Left colon (tissue), 2 donors: Measurements from ENCODE around the gene DYSF. TPM values are rescaled to one million over a fixed set of nuclear protein-coding genes. Genes with fewer than 3 reads are reported as not detected.
A peak's percentile ranks its signal among the peaks of the same experiment; 100 is the strongest.
"Not testable (repeated sequence)": the region's sequence is repeated elsewhere in the genome, so short reads cannot be mapped to it uniquely, and the experiment has no call there.

Source experiments
- ATAC-seq: fragments of 200-7000 bp; cut with Tn5 transposase; one replicate; pipeline ENCODE4 v1.9.1; 2020; ENCODE audit warnings: mild to moderate bottlenecking, moderate library complexity
- DNase-seq, 2 donors: peaks; one replicate each; pipeline ENCODE4 v3.0.0-alpha.2; 2020
- intact Hi-C, 2 donors: fragments of 100-400 bp; cut with DNase I in 1 of 2; cut with micrococcal nuclease in 1 of 2; formaldehyde crosslinking; loops; one replicate each; pipeline versions ENCODE4 v1.11.2 to v1.14.0; 2022; cut with DNase I, micrococcal nuclease
- total RNA-seq, 2 donors: library from RNA; stranded (reverse); fragmentation: NEBNext Ultra II Directional; extraction: Animal tissue kit (Norgen Biotek cat#: 25700); gene quantifications; one replicate each; pipeline ENCODE4 v1.2.1, GENCODE V29; 2021
- donor health status: DM: no; HTN: no; CAD: no.
- donor health status: DM: yes; HTN: yes; CAD: no.

Gene DYSF
- total RNA-seq, 2 donors from 2014 or later, result 2.4 to 5.0 TPM

DNA sequence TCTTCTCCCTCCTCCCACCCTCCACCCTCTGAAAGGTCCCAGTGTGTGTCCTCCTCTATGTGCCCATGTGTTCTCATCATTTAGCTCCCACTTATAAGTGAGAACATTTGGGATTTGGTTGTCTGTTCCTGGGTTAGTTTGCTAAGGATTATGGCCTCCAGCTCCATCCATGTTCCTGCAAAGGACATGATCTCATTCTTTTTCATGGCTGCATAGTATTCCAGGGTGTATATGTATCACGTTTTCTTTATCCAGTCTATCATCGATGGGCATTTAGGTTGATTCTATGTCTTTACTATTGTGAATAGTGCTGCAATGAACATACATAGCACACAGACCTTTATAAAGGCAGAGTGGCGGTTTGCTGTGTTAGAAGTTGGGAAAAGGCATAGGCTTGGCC is 38.2 kb downstream of the DYSF start:
- DNase-seq, ATAC-seq, intact Hi-C loops: not testable (repeated sequence)

- no peak for DNase-seq
- ATAC-seq, result no peak
- intact Hi-C loops, result no loop called here
Measured at GRCh38 chr2:71492112-71492511, 38.8 kb downstream of the DYSF start.

DNA sequence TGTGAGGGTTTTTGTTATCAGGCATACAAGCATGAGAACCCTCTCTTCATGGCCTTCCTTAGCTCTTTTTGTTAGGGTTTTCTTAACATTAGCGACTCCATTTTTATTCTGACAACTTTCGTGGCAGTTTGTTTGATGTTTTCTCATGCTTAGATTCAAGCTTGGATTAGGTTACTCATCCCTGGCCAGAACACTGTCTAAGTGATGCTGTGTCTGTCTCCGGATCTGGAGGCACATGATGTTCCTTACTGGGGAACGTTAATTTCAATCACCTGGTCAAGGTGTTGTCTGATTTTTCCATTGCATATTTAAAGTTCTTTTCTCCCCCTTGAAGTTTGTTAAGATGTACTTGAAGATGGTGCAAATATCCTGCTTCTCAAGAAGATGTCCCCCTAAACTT is 40.7 kb downstream of the DYSF start:
- intact Hi-C loops, result no loop called here
- no peak for DNase-seq
- ATAC-seq, result no peak

GRCh38 chr2:71494523-71495155 is 41.3 kb downstream of the DYSF start:
- ATAC-seq, result no peak
- DNase-seq, result no peak
- intact Hi-C loops, result no loop called here

GRCh38 chr2:71496156-71496770 is 42.9 kb downstream of the DYSF start:
- ATAC-seq (no peak), DNase-seq (no peak)
- intact Hi-C loops, result no loop called here

DNA sequence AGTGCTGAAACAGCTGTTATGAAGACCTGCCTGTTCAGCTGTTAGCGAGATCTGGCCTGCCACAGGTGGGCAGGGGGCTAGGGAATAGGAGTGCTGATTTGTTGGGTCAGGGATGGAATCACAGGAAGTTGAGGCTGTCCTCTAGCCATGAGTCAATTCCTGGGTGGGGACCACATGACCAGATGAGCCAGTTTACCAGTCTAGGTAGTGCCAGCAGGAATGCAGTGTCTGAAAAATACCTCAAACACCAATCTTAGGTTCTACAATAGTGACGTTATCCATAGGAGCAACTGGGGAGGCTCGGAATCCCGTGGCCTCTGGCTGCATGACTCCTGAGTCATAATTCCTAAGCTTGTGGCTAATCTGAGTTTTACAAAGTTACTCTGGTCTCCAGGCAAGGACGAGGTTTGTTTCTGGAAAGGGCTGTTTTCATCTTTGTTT is 44.9 kb downstream of the DYSF start:
- intact Hi-C loops, result no loop called here
- ATAC-seq (no peak), DNase-seq (no peak)

DNA sequence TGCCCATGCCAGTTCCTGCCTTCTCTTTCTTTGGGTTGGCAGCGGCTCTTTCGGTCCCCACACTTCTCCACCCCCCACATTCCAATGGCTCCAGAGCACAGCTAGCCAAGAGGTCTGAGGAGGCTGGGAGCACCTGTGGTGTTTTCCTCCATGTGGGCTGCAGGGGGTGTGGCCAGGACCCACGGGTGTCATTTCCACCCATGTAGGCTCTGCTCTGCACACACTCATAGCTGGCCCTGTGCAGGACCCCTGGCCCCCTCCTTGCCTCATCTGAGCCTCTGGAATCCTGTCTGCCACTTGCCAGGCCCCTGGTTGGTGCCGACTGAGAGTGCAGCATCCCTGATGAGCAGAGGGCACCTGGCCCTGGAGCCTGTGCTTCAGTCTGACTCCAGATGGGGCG is 46.3 kb downstream of the DYSF start:
- no peak for DNase-seq
- intact Hi-C loops, result no loop called here

DNA sequence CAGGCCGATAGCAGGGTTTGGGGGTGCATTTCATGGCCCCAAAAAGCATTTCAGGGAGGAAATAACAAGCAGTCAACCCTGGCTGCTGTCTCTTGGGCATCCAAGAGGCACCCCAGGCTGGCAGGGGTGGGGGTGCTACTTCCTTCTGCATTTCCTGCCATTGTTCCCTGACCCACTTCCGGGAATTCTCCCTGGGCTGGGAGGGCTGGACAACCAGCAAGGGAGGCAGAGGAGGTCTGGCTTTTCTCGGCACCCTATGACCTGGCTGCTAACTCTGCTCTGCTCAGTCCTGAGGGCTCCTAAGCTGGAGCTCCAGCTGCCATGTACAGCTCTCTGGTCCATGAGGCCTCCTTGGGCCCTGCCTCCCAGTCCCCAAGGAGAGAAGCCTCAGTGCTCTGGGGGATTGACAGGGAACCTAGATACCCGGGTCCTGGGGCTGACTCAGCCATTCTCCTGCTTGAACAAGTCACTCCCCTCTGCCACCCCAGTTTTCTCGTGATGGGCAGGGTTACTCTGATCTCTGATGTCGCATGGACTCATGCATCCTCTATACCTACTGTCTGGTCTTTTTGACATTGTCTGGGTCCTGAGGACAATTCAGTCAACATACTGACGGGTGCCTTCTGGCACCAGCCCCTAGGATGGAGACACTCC is 47.2 kb downstream of the DYSF start:
- intact Hi-C loops, result no loop called here
- DNase-seq (no peak), ATAC-seq (no peak)

More for the DNA sequence above, 46.3 kb downstream of the DYSF start:
- no peak for ATAC-seq

- ATAC-seq (no peak), DNase-seq (no peak)
- intact Hi-C loops, result no loop called here
Measured at GRCh38 chr2:71502941-71503738, 49.8 kb downstream of the DYSF start.

GRCh38 chr2:71503837-71504236 is 50.5 kb downstream of the DYSF start:
- intact Hi-C loops, result no loop called here
- ATAC-seq, result peak; percentile 62
- DNase-seq, result no peak

DNA sequence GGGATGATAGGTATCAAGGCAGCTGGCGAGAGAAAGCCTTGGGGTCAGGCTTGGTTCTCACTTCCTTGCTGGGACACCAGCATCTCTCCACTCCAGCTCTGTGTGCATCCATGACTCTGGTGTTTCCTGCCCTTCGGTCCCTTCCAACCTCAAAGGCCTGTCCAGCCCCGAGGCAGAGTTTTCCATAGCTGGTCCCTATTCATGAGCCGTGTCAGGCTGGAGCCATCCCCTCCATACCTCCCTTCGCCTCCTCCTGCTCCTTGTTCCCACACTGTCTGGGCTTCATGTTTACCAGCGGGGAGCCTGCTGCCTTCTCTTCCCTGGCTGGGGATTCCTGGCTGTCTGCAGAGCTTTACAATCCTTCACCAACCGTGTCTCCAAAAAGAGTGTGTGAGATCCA is 51.2 kb downstream of the DYSF start:
- intact Hi-C loops, result no loop called here
- ATAC-seq, result no peak
- no peak for DNase-seq

GRCh38 chr2:71505086-71505769 is 51.9 kb downstream of the DYSF start:
- intact Hi-C loops, result no loop called here
- ATAC-seq (no peak), DNase-seq (no peak)

- DNase-seq (no peak), ATAC-seq (no peak)
- intact Hi-C loops, result no loop called here
Measured at GRCh38 chr2:71505770-71506140, 52.4 kb downstream of the DYSF start.

GRCh38 chr2:71506222-71507153 is 53.1 kb downstream of the DYSF start:
- ATAC-seq, result peak; percentile 62
- intact Hi-C loops, result no loop called here
- DNase-seq, result no peak

DNA sequence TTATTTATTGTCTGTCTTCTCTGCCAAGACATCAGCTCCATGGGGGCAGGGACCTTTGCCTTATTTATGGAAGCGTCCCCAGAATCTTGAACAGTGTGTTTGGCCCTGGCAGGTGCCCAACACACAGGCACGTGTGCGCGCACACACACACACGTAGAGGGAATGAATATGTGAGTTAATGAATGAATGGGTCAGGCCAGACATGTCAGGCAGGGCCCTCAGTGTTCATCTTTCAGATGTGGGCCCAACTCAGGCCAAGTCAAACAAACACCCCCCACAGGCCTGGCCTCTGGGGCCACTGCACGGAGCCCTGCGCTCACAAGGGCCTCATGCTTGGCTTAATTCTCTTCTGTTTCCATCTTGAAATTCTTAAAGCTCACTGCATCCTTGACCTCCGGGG is 54.1 kb downstream of the DYSF start:
- no peak for DNase-seq
- no peak for ATAC-seq
- intact Hi-C loops, result no loop called here

DNA sequence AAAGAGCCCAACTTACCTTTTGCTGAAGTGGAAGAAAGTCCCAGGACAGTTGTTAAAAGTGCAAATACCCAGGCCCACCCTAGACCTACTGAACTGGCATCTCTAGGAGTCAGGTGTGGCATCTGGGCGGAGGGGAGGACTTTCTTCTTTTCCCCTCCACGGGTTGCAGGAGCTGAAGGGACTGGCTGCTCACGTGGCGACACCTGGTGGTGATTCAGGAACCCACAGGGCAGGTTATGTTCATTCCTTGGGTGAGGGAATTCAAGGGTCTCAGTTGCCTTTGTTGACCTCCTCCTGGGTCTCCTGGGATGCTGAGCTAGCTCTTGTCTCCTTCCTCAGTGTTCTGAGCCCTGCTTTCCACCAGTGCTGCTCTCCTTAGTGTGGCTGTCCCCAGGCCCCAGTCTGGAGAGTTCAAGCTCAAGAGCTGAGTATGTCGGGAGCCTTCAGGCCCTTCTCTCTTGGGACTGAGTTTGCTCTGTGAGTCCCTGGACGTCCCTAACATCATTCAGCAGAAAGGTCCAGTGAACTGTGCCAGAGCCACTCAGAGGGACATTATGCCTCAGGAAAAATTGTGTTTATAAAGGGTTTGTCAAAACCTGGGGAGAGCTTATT is 56.9 kb downstream of the DYSF start:
- intact Hi-C loops, result loop anchor here in 1 of 2 donors (2.0 kb wide), 1 partner anchor 212 kb away; no protein-coding TSS in a partner anchor
- DNase-seq (peak; percentile 40 to 79), ATAC-seq (peak; percentile 77)

DNA sequence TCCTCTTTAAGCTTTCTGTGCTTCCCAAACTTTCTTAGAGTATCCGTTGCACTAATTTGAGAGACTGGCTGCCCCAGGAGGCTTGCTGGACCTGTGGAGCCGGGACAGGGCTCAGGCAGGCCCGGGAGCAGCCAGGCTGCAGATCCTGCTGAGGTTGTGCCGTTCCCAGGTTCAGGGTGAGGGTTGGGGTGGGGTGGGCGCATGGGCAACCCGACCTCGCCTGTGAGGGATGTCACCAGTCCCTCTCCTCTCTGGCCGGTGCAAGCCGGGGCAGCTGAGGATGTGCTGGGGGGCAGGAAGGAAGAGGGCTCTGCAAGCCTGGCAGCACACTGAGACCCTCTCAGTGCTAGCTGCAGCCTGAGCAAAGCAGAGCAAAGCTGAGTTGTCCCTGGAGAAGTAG is 57.6 kb downstream of the DYSF start:
- intact Hi-C loops, result loop anchor here in 1 of 2 donors (2.0 kb wide), 1 partner anchor 212 kb away; no protein-coding TSS in a partner anchor
- ATAC-seq (no peak), DNase-seq (no peak)
